LHCN-M2 (cell line): ENCODE results near the gene DMD. TPM values are rescaled to one million over a fixed set of nuclear protein-coding genes. Genes with fewer than 3 reads are reported as not detected.
"Not testable (repeated sequence)": the region's sequence is repeated elsewhere in the genome, so short reads cannot be mapped to it uniquely, and the experiment has no call there.

Source experiments
- DNase-seq: peaks from one replicate; pipeline ENCODE4 v3.0.0-alpha.2; 2012; ENCODE audit warnings: low read depth
- total RNA-seq: library from RNA; depleted of rRNA; stranded (reverse); fragments of >200 nt; gene quantifications from 2 replicates; pipeline ENCODE4 v1.2.3, GENCODE V29; 2014

Gene DMD
- total RNA-seq, 1 experiment from 2014 or later = 7.4 TPM

DNA sequence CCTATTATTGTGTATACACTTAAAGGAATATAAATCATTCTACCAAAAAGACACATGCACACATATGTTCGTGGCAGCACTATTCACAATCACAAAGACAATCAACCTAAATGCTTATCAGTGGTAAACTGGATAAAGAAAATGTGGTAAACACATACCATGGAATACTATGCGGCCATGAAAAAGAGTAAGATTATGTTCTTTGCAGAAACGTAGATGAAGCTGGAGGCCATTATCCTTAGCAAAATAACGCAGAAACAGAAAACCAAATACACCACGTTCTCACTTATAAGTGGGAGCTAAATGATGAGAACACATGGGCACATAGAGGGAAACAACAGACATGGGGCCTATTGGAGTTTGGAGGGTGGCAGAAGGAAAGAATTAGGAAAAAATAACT, 593.2 kb downstream of the DMD start:
- DNase-seq = no peak

DNA sequence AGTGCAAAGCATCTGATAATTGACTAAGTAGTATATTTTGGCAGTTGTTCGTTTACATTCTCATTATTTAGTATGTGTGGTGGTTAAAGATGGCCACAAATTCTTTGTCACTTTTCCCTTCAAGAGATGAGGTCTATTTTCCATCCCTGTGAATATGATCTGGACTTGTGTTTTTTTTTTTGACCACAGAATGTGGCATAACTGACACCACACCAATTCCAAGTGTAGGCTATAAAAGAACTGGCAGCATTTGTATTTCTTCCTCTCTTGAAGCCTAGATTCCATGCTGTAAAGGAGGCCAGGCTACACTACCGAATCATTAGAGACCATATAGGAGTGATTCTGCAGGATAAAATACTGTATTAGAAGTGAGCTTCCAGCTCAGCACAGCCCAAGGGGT, 596.6 kb downstream of the DMD start:
- no peak for DNase-seq

DNA sequence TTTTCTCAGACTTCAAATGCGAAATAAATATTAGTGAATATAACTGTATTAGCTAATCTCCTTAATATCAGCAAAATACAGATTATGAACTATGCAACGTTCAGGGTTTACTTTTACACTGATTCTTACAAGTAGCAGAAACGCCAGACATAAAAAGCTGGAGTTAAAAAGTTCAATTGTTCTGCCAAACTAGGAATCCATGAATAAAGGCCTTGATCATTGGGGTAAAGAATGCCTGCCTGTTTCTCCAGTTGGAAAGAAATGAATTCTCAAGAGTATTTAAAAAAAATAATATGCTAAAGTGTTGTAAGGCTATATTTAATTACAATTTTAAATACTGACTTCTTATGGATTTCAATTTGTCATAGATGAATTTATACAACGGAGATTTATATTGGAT, 612.2 kb downstream of the DMD start:
- DNase-seq = no peak

DNA sequence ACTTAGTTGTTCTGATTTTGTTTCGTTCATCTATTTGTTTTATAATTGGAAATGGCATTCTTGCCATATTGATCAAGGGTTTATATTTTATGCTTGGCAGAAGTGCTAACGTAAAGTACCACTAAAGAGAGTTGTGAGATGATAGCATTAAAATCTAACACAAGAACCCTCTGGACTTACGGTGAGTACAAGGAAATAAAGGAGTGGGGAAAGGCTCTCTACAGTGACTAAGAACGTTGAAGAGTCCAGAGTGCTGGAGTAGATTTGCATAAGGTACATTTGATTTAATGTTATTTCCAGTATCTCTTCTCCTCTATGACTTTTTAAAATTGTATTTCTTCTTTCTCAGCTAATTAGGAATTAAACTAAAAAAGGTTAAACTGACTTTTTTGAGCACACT, 612.6 kb downstream of the DMD start:
- no peak for DNase-seq

DNA sequence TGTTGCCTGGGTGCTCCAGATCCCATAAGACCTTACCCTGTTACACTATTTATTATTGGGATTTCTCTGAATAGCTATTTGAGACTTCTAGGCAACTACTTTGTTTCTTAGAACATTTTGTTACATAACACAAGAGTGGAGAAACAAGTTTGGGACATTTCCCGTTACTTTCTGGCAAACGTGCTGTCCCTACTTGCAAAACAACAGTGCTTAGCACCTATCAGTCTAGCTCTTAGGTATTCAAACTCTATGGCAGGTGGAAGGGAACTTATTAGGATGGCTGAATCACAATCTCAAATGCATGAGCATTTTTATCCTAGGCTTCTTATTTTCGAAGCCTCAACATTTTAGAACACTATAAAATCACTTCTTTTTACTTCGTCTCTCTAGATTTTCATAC, 613.6 kb downstream of the DMD start:
- no peak for DNase-seq

DNA sequence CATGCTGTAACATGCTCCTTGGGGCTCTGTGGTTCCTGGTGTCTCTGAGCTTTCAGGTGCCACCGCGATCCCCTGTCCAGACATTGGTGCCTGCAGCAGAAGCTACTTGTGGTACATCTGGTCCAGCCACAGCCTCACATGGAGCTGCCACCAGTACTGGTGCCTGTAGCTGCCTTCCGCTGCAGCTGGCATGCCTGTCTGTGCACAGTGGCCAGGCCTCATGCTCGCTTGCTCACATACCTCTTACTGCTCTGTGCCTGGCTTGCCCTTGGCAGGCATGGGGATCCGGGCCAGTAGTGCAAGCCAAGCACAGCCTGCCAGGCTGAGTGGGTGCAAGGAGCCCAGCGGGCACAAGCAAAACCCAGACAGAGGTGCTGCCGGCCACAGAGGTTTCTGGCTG, 618.6 kb downstream of the DMD start:
- no peak for DNase-seq

GRCh38 chrX:32591589-32591988, 619.8 kb downstream of the DMD start:
- DNase-seq = no peak

DNA sequence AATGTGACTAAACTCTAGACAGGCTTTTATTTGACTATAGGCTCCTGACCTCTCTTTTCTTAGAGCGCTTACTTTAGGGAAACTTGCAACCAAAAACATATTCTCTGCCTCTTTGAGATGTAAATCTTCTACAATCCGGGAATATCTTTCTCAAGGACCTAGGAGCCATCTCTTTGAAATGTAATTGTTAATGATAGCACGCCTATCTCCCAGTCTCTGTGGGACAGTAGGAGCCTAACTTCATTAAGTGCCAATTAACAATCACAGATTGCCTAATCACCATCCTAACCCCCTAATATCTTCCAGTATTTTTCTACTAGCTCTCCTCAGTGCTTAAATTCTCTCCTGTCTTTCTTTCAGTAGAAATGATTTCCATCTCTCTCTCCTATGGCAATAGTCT, 628.6 kb downstream of the DMD start:
- no peak for DNase-seq

- DNase-seq = no peak
These were observed 634.5 kb downstream of the DMD start for GRCh38 chrX:32576885-32577284.

- DNase-seq = peak; percentile 14
These were observed 638.7 kb downstream of the DMD start for GRCh38 chrX:32572644-32573043.

- no peak for DNase-seq
These were observed 639.8 kb downstream of the DMD start for GRCh38 chrX:32571579-32571978.

- DNase-seq = no peak
These were observed 649.1 kb downstream of the DMD start for GRCh38 chrX:32562261-32562660.

DNA sequence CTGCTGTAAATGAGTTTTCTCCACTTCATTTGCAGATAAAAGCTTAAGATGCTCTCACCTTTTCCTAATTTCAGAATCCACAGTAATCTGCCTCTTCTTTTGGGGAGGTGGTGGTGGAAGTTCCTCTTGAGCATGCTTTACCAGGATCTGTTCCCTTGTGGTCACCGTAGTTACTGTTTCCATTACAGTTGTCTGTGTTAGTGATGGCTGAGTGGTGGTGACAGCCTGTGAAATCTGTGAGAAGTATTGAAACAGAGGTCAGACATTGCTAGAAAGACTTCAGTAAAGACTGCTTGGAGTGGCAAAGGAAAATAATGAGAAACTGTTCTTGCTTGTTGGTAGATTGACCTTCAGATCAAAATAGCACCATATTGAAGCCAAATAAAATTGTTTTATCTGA, 666.2 kb downstream of the DMD start:
- DNase-seq = no peak

GRCh38 chrX:32538554-32538953, 672.8 kb downstream of the DMD start:
- no peak for DNase-seq

- DNase-seq = no peak
These were observed 677.5 kb downstream of the DMD start for GRCh38 chrX:32533848-32534247.

DNA sequence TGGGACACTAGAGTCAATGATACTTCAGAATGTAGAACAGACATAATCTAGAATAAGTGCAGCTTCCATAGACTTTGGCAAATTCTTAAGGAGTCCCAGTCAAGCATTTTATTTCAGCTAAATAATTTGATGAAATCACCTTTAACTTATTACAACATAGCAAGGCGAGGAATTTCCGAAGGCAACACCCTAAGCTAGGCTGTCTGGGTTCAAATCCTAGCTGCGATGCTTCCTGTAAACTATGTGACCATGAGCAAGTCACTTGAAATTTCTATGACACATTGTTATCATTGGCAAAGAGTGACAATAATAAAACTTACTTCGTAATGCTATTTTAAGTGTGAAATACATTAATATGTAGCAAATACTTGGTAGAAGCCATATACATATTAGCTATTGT, 679.1 kb downstream of the DMD start:
- peak; percentile 5 for DNase-seq

DNA sequence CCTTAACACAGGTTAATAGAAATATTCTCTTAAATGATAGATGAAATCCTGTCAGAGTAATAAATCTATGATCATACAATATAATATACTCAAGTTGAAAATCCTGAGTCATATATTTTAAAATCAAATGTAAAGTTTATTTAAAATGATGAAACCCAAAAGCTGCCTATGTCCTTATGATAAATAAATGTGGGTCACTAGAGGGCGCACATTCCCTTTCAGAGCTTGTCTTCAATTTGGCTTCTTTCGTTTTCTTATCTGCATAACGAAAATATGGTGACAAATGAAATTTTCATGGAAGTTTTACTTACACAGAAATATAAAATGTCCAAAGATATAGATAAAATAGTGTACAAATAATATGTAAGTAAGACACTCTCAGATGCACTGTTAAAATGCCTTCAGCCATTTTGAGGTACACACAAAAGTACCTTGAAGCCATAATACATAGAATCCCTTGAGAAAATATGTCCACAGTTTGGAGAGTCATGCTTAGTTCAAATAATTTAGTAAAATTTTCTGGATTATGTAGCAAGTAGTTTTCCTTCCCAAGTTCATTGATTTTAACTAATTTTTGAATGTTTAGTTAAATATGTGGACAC, 680.4 kb downstream of the DMD start:
- DNase-seq = peak; percentile 36

- not testable (repeated sequence) for DNase-seq
These were observed 682.9 kb downstream of the DMD start for GRCh38 chrX:32528451-32528850.

DNA sequence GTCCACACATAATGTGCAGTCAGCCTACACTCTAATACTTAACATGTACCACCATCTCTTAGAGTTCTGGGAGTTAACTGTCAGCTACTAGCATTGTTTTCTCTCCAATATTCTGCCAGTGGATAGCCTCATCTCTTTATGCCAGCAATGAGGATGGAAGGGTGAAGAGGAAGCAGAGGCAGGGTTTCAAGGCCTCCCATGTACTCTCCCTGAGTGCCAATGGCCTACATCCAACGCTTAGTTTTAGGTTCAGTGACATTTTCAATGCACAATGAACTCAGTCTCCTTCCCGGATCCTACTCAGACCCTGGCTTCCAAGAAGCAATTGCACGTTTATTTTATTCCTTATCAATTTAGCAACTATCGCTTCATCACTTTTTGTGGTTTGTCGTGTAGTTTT, 686.1 kb downstream of the DMD start:
- no peak for DNase-seq

- no peak for DNase-seq
These were observed 687.0 kb downstream of the DMD start for GRCh38 chrX:32524385-32524784.

DNA sequence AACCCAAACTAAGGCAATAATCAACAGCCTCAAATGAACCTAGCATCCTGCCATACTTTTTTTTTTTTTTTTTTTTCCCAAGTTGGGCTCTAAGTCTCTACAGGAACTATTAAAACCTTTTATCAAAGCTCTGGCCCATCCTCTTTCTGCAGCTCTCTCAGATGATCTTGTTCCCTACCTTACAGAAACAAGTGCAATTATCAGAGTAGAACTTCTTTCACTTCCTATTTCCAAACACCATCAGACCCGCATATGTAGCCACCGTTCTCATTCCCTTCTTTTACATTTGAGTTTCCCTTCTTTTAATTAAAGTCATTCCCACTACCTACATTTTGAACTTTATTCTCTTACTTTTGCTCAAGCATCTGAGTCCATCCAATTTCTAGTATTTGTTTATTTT, 690.6 kb downstream of the DMD start:
- no peak for DNase-seq

DNA sequence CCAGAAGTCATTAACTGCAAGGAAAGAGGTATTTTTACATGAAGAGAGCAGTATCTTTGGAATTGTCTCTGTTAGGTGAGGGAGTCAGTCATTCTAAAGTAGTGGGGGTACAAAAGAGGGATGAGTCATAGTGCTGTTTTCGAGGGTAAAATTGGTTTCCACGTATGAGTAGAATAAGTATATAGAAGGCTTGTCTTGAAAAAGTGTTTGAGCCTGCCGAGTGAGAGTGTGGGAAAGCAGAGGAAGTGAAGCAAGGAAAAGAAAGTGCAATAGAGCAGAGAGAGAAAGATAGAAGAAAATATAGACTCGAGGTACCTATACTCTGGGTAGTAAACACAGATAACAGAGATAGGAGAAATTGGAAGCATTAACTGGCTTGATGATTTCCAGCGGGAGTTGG, 696.4 kb downstream of the DMD start:
- DNase-seq = no peak

GRCh38 chrX:32501606-32502005, 709.7 kb downstream of the DMD start:
- DNase-seq = no peak

- no peak for DNase-seq
These were observed 714.7 kb downstream of the DMD start for GRCh38 chrX:32496671-32497070.
